GM23248 (cell line): ENCODE results near the gene FBN3.

Source experiments
- EZH2 ChIP-seq: fragments of 200-600 bp; sonication (generic); IDR thresholded peaks from 2 replicates; pipeline ENCODE4 v1.6.1; 2018; ENCODE audit warnings: antibody characterized with exemption, mild to moderate bottlenecking; ENCODE audit not compliant: insufficient read depth, poor library complexity, severe bottlenecking
- EZH2phosphoT487 ChIP-seq: fragments of 200-600 bp; sonication (generic); IDR thresholded peaks from 2 replicates; pipeline ENCODE4 v1.6.1; 2018; ENCODE audit warnings: antibody characterized with exemption, moderate library complexity, mild to moderate bottlenecking, low read depth; ENCODE audit not compliant: insufficient read depth

GRCh38 chr19:8022275-8022674 is 127.1 kb downstream of the FBN3 start:
- TF ChIP-seq EZH2phosphoT487 (no peak), EZH2 (no peak)
